Hematopoietic multipotent progenitor cell treated with erythropoietin and hydrocortisone succinate and interleukin-3 and kit ligand, for 8 days (in vitro differentiated cells): ENCODE measurements around the gene BPIFA1.

Source experiments
- DNase-seq: peaks from one replicate; pipeline ENCODE4 v3.0.0-alpha.2; 2015

BPIFA1 gene

DNA sequence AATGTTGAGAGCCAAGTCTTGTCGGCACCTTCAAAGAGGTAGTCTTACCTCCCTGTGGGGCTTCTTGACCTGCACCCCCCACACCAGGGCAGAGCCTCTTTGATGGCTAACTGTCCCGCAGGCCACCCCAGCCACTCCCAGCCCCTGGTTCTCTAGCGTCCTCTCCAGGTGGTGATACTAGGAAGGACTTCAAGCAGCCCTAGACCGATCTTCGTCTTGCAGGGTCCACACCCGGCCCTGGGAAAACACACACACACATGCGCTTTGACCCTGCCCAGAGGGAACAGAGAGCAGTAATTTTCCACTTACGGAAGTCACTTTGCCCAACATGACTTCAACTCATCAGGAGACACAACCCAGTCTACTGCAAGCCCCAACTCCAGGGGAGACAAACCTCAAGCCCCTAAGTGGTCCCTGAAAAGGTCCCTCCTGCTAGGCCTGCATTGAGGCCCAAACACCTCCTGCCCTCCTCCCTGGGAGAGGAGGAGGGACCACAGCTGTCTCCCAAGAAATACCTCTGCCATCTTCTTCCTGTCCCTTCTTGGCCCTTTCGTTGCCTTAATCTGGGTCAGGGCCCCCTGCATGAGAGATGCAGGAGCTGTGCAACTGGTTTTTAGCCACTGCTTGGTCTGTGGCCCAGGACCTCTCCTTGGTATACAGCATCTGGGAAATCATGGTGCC, 44.3 kb downstream of the BPIFA1 start:
- DNase-seq, result no peak

DNA sequence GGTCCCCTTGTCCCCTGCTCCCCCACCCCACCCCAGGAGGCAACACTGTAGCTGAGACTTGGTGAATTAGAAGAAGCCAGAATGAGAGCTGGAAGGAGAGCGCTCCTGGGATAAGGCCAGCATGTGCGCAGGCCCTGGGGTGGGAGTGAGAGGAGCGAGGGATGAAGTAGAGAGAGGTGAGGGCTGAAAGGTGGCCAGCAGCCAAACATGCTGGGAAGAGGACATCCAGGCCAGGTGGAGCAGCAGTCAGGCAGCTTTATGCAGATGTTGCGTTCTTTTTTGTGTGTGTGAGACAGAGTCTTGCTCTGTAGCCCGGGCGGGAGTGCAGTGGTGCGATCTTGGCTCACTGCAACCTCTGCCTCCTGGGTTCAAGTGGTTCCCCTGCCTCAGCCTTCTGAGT, 45.0 kb downstream of the BPIFA1 start:
- no peak for DNase-seq

DNA sequence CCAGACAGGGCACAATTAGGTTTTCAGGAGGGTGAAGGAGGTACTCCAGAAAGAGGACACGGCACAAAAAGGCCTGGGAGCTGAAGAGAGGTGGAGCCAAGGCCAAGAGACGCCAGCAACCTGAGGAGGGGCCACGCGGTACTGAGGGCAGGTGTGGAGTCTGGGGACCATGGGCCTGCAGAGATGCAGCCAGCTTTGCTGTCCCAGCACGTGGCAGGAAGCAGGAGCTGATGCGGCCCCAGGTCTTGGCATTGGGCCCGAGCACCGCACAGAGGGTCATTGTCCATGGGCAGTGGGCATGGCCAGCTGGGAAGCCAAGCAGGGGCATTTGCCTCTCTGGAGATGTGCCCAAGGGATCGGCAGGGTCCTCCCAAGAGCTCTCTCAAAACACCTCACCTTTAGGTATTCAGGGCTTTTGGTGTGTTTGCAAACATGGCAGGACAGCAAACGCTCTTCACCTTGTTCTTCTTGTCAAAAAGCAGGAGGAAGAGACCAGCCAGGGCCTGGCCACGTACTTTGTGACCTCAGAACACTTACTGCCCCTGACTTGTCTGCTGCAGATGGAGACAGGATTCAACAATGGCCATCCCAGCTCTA, 45.9 kb downstream of the BPIFA1 start:
- no peak for DNase-seq

DNA sequence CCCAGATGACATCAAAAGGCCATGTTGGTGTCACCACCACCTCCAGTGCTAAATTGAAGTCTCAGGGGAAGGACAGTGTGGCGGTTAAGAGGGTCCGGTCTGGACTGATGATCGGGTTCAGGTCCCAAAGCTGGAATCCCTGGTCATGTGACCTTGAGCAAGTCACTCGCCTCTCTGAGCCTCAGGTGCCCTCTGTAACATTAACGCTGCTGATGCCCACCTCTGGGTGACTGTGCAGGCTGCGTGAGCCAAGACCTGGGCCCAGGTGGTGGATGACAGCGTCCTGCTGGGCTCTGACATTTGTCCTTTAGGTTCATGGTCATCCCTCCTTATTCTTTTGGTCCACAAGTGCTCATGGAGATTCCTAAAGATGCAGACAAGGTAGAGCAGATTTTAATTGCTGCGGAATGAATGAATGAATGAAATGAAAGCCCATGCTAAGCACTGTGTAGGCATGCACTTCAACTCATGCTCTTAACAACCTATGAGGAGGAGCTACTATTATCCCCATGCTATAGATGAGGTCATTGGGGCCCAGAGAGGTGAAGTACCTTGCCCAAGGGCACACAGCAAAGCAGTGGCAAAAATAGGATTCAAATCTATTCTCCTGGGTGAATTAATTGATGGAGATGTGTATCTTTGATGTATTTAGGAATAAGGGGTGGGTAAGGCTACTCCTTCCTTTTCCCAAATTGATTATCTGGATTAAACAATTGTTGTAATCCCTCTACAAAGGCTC, 46.6 kb downstream of the BPIFA1 start:
- DNase-seq, result no peak

DNA sequence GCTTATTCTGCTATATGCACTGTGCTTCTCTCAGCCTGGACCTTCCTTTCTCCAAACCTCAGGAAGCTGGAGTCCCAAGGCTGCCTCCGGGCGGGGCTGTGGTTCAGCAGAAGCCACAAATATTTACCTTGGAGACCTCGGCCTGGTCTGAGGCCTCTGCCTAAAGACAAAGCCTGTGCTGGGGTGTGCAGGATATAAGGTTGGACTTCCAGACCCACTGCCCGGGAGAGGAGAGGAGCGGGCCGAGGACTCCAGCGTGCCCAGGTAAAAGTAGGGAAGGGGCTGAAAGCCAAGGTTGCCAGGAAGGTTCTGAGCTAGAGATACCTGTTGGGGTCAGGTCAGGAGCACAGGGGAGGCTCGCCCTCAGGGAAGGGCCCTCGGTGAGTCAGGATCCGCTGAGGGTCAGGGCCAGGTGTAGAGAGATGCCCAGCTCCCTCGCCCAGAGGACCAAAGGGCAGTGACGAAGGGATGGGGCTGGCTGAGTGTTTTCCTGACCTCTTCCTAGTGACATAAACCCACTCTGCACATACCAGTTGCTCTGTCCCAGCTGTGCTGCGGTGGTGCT, 47.3 kb downstream of the BPIFA1 start, which contains the start of gene BPIFB1:
TSS of gene BPIFB1 (plus strand) at position 224 of the 565 bp plus-strand sequence. CDS start 2,860 bp downstream, outside the sequence.
- no peak for DNase-seq

DNA sequence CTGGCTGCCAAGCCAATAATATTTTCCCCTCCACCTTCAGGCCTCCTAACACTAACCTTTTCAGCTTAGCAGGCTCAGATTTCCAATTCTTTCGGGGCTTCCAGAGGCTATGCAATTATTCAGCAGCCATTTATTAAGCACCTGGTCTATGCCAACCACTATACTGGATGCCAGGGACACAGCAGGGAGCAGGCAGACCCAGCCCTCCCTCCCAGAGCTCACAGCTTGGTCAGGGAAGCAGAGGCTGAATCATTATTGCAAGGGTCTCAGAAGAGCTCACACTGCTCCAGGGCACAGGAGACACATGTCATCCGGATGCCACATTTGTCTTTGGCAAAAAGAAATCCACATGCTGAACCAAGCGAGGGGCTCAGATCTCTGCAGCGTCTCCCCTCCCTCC, 48.5 kb downstream of the BPIFA1 start:
- DNase-seq, result no peak

DNA sequence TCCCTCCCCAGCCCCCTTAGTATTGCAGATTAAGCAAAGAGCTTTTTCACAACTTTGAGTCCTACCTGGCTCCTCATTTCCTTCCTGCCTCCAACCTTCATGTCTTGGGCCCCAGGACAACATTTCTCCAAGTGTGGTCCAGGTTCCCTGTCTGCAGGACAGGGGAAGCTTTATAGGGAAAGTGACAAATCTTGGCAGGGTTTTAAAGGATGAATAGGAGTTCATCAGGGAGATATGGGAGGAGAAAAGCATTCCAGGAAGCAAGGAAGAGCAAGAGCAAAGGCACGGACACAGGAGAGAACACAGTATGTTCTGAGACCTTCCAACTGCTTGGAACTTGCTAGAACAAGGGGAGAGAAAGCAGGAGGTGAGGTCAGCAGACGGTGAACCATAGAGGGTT, 49.1 kb downstream of the BPIFA1 start:
- no peak for DNase-seq

DNA sequence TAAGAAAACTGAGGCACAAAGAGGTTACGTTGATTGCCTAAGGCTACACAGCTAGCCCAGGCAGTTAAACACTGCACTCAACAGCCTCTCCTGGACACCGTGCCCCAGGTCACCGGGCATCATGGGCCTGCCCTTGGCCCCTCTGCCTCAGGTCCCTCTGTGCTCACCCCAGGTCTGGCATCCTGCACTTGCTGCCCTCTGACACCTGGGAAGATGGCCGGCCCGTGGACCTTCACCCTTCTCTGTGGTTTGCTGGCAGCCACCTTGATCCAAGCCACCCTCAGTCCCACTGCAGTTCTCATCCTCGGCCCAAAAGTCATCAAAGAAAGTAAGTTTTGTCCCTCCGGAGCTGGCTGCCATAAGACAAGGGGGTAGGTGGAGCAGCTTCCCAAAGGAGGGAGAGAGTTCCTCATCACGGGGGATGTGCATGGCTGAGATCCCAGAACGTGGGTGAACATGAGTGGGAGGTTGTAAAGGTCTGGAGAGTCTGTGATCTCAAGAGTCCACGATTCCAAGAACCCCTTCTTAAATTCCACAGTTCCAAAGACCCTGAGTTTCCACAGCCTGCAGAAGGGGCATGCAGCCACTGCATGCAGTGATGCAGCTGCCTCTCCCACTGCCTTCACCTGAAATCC, 50.2 kb downstream of the BPIFA1 start:
- no peak for DNase-seq

DNA sequence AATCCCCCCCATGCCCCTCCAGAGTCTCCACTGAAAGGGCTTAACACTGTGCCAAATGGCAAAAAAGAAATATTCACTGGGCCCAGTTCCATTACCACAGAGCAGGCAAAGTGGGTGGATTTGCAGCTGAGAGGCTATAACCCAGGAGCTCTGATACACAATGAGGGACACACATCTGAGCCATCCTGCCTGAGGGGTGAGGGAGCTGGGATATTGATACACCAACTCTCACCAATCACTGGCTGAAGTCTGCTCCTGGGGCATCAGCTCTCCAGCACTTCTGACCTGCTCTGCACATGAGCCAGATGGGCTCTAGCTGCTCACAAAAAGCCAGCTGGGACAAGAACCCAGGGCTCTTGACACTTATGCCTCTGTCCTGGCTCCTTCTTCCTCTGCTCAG, 52.1 kb downstream of the BPIFA1 start:
- no peak for DNase-seq

DNA sequence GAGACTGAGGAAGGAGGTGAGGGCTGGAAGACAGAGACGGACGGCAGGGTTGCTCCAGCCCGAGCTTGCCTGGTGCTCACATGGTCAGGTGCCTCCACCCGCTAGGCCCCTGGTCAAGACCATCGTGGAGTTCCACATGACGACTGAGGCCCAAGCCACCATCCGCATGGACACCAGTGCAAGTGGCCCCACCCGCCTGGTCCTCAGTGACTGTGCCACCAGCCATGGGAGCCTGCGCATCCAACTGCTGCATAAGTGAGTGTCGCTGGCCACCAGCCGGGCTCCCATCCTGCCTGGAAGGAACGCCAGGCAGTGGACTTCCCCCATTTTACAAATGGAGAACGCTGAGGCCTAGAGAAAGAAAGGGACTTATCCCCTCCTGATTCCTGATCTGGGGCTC, 55.1 kb downstream of the BPIFA1 start:
- DNase-seq, result no peak

DNA sequence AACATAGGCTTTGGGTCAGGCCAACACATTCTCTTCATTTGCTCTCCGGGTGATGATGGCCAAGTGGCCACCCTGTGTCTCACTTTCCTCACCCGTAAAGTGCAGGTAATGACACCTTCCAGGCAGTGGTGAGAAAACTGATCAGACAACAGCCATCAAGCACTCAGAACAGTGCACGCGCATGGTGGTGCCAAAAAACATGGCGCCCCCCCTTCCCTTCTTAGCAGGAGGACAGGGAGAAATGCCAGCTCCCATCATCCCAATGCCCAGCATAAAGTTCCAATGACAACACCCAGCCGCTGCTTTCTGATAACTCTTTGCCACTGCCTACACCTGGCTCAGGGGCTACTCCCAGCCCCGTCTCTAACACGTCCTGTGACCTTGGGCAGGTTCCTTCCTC, 55.6 kb downstream of the BPIFA1 start:
- DNase-seq, result no peak

DNA sequence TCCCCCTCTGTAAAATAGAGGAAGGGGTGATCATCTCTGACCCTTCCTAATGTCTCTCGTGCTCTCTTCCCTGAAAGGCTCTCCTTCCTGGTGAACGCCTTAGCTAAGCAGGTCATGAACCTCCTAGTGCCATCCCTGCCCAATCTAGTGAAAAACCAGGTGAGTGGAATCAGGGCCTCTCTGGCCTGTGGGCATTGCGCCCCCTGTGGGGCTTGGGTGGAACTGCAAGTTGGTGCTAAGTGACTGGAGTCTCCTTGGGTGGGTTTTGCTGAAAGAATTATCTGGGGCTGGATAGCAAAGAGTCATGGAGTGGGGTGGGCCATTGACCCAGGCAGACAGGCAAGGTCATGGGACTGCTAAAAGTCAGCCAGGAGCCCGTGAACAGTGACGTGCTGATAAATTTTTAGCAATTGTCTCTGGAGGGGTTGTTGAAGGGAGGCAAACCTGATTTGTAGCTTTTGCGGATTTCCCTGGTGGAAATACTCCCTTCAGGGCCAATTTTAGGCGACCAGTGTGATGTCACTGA, 56.1 kb downstream of the BPIFA1 start:
- peak; percentile 57 for DNase-seq
